Measurements from ENCODE around the gene TMEM140.

Gene TMEM140

DNA sequence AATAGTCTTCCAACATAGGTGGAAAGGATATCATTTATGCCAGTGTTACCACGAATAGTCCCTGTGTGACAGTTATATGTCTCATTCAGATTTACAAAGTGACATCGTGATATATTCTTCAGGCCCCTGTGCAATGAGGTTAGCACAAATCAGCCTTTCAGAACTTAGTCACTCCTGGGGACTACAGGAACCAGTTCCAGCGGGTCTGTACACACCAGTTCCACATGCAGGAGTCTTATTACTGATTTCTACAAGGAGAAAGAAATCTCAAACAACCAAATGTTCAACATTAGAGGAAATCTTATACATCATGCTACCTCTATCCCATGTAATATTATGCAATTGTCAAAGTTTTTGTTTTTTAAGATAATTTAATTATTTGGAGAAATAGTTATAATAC lies 67.8 kb downstream of the TMEM140 start:
- peaks cover 0 to 2% of the 10 kb centered on the region in 2 donors for H3K4me1 ChIP-seq (ENCODE audit: control insufficient read depth in 2 of 2, insufficient read depth in 1 of 2, low read depth in 1 of 2, low read length in 2 of 2)
- H2BK5ac ChIP-seq (ENCODE audit: low read length): no peak overlapping the region
- H2BK120ac ChIP-seq (ENCODE audit: low read depth, low read length): no peak overlapping the region
- no peak overlapping the region for H2BK12ac ChIP-seq (ENCODE audit: low read length)
- peaks cover 0 to 5% (median 4%) of the 10 kb centered on the region in 3 experiments for H3K27me3 ChIP-seq (ENCODE audit: control insufficient read depth in 3 of 3, insufficient read depth in 3 of 3, low read depth in 1 of 3, low read length in 3 of 3)
- no peak overlapping the region for H4K8ac ChIP-seq (ENCODE audit: low read depth, low read length)
- H3K36me3 ChIP-seq (replicated peaks in 1 of 2; ENCODE audit: control insufficient read depth in 2 of 2, insufficient read depth in 2 of 2, low read length in 2 of 2): no peaks in the 10 kb centered on the region
- H2AK5ac ChIP-seq (ENCODE audit: low read depth, low read length): no peak overlapping the region
- no peak overlapping the region for H3K14ac ChIP-seq (ENCODE audit: low read length)
- no peak overlapping the region for H3K4me3 ChIP-seq (ENCODE audit: low read length in 2 of 2)
- no peak overlapping the region for H3K27ac ChIP-seq (replicated peaks; ENCODE audit: low read length)
- H3K79me1 ChIP-seq (ENCODE audit: low read depth, low read length): no peaks in the 10 kb centered on the region
- H3K4ac ChIP-seq (ENCODE audit: low read length): no peak overlapping the region
- H4K91ac ChIP-seq (ENCODE audit: low read depth, low read length, poor library complexity): no peak overlapping the region
- H3K18ac ChIP-seq (ENCODE audit: low read length): no peak overlapping the region
- no peak overlapping the region for H3K23ac ChIP-seq (ENCODE audit: low read depth, low read length, poor library complexity)
- H3K9me3 ChIP-seq (replicated peaks in 1 of 2; ENCODE audit: control insufficient read depth in 2 of 2, insufficient read depth in 1 of 2, low read depth in 1 of 2, low read length in 2 of 2): no peaks in the 10 kb centered on the region
- no CpG with 5 or more reads among the region's 3 CpGs for WGBS, 2 donors (ENCODE audit: extremely low coverage in 2 of 2, insufficient read length in 2 of 2, insufficient replicate concordance in 1 of 2)
- H2AFZ ChIP-seq (ENCODE audit: low read length): no peak overlapping the region
- H3K4me2 ChIP-seq (ENCODE audit: insufficient read depth, low read length, poor library complexity, severe bottlenecking): no peak overlapping the region
- H3K9ac ChIP-seq (ENCODE audit: low read depth, low read length, poor library complexity): no peak overlapping the region
- no peak overlapping the region for H2BK15ac ChIP-seq (ENCODE audit: low read length)
- no peak for DNase-seq (ENCODE audit: low spot score)

Small RNAs within 50 kb of the gene (small RNA-seq; reads per million reads assigned to genes)
- gene MIR6509 (ENCODE audit: insufficient read depth): 1.2 reads per million
